Esophagus squamous epithelium (tissue), 4 donors: ENCODE data around the gene MOV10.
A peak's percentile ranks its signal among the peaks of the same experiment; 100 is the strongest.

Source experiments
- POLR2A ChIP-seq, 4 donors: fragments of 450-650 bp; IDR thresholded peaks; one replicate each; pipeline ENCODE4 v1.6.1; 2017; ENCODE audit warnings: antibody characterized with exemption in 4 of 4, mild to moderate bottlenecking in 4 of 4, moderate library complexity in 3 of 4
- TF ChIP-seq, protein P1 (sequence below), 6 experiments: fragments of 450-650 bp in 4 of 6; fragments of 200-600 bp in 2 of 6; sonication (generic) in 2 of 6; IDR thresholded peaks; one replicate each; pipeline ENCODE4 v1.5.1; 2016 to 2019; ENCODE audit warnings: antibody characterized with exemption in 6 of 6, mild to moderate bottlenecking in 4 of 6, moderate library complexity in 4 of 6

DNA sequence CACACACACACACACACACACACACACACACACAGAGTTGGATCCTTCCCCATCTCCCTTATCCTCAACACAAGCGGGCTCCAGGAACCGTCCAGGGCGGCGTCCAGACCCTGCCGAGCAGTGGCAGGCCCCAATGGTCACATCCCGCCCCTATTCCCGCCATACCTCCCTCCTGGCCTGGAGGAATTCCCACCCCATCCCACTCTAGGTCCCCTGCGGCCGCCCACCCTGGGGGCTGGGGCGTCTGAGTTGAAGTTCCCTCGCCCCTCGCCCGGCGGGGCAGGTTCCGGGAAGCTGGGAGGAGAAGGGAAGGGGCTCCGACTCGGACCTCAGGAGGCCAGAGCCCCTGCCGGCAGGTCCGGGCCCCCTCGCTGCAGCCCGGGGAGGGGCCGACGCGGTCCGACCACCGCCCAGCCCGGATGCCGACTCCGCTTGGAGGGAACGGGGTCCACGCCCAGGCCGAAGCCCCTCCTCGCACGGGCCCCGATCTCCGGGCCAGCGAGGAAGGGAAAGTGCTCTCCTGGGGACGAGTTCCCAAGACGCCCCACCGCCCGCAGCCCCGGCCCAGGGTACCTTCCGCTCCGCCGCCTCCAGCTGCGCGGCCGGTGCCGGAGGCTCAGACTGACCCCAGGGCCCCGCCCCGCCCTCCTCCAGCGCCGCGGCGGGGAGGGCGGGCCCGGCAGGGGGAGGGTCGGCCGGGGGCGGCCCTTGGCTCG lies 32.2 kb downstream of the MOV10 start, which contains the start of gene RHOC:
- peak in 2 of 4 donors; percentile 75 to 83 for TF ChIP-seq POLR2A (IDR thresholded peaks at IDR 0.05)
- TF ChIP-seq, protein P1, sequence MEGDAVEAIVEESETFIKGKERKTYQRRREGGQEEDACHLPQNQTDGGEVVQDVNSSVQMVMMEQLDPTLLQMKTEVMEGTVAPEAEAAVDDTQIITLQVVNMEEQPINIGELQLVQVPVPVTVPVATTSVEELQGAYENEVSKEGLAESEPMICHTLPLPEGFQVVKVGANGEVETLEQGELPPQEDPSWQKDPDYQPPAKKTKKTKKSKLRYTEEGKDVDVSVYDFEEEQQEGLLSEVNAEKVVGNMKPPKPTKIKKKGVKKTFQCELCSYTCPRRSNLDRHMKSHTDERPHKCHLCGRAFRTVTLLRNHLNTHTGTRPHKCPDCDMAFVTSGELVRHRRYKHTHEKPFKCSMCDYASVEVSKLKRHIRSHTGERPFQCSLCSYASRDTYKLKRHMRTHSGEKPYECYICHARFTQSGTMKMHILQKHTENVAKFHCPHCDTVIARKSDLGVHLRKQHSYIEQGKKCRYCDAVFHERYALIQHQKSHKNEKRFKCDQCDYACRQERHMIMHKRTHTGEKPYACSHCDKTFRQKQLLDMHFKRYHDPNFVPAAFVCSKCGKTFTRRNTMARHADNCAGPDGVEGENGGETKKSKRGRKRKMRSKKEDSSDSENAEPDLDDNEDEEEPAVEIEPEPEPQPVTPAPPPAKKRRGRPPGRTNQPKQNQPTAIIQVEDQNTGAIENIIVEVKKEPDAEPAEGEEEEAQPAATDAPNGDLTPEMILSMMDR (IDR thresholded peaks at IDR 0.05), result no peak
